ENCODE data around the gene IGFBP7. TPM values are rescaled to one million over a fixed set of nuclear protein-coding genes. Genes with fewer than 3 reads are reported as not detected.

Gene IGFBP7
- total RNA-seq, 4 donors from 2014 or later, result 225 to 1,715 (median 711) TPM

GRCh38 chr4:57076646-57077045 is 33.5 kb downstream of the IGFBP7 start:
- peak overlapping the region in 1 of 2 donors; percentile 28 for H3K27ac ChIP-seq
- peaks cover 0 to 12% of the 10 kb centered on the region in 2 donors for H3K4me1 ChIP-seq
- intact Hi-C loops (cut with DNase I; ENCODE audit: low total_unique reads), result no loop called here
- no peaks in the 10 kb centered on the region for H3K9me3 ChIP-seq
- TF ChIP-seq CTCF (IDR thresholded peaks at IDR 0.05) (no peak), POLR2A (IDR thresholded peaks at IDR 0.05) (no peak)
- H3K4me3 ChIP-seq, result no peak overlapping the region
- no peak for DNase-seq
- no peaks in the 10 kb centered on the region for H3K27me3 ChIP-seq
- no peaks in the 10 kb centered on the region for H3K36me3 ChIP-seq

DNA sequence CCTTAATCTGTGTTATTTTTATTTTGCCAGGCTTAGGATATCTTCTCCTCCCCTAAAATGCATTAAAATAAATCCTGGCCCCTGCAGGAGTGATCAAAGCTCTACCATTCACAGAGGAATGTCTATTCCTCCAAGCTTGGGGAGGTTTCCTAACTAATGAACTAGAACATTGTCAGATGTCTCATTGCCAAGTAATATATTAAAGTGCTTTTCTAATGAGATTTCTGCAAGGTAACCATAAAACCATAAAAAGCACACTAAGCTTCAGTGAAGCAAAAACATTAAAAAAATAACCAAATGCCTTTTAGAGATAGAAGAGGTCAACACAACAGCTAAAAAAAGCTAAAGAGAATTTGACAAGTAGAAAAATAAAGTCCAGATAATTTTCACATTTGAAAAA is 34.8 kb downstream of the IGFBP7 start:
- intact Hi-C loops (cut with DNase I; ENCODE audit: low total_unique reads), result no loop called here
- DNase-seq, result no peak
- Histone ChIP-seq H3K36me3 (no peaks in the 10 kb centered on the region), H3K4me3 (no peak overlapping the region), H3K27me3 (no peaks in the 10 kb centered on the region), H3K4me1 (peaks cover 0 to 3% of the 10 kb centered on the region in 2 donors), H3K27ac (peak overlapping the region; percentile 0 to 28), H3K9me3 (no peaks in the 10 kb centered on the region)
- TF ChIP-seq POLR2A (IDR thresholded peaks at IDR 0.05), result no peak

DNA sequence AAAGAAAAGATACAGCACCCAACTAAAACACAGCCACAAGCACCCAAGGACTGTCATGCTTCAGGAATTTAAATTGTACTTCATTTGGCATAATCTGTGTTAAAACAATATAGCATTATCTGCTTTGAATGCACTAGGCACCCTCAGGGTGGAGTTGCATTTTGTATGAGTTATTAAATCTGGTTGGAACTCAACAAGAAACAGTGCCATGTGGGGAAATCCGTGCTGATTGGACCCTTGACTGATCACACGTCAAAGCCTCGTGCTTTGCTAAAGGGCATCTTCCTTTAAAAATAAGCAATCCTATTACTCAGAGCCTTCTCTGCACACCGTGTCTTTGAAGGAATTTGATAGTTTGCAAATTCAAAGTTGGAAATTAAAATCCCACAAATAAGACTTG is 35.4 kb downstream of the IGFBP7 start:
- Histone ChIP-seq H3K27ac (peak overlapping the region; percentile 0 to 28), H3K4me3 (no peak overlapping the region), H3K9me3 (no peaks in the 10 kb centered on the region), H3K27me3 (no peaks in the 10 kb centered on the region), H3K4me1 (no peaks in the 10 kb centered on the region), H3K36me3 (no peaks in the 10 kb centered on the region)
- intact Hi-C loops (cut with DNase I; ENCODE audit: low total_unique reads), result no loop called here
- TF ChIP-seq POLR2A (IDR thresholded peaks at IDR 0.05) (no peak), CTCF (IDR thresholded peaks at IDR 0.05) (no peak)
- no peak for DNase-seq

DNA sequence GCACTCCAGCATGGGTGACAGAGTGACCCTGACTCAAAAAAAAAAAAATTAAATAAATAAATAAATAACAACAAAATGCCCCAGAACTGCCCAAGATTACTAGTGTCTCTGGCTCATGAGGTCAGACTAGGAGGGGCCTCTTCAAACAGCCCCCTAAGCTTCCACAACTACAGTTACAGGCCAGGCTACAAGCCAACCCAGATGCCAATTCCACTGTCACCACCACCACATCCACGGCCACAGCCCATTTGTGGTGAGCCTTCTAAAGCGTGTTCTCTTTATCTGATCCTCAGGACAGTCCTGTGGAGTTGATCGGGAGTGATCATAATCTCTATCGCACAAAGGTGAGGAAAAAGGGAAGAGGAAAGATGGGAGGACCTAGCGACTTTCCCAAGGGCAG is 36.6 kb downstream of the IGFBP7 start:
- no peak for DNase-seq
- intact Hi-C loops (cut with DNase I; ENCODE audit: low total_unique reads), result no loop called here
- Histone ChIP-seq H3K27me3 (no peaks in the 10 kb centered on the region), H3K27ac (no peak overlapping the region), H3K36me3 (no peaks in the 10 kb centered on the region), H3K9me3 (no peaks in the 10 kb centered on the region), H3K4me1 (no peaks in the 10 kb centered on the region), H3K4me3 (no peak overlapping the region)
- TF ChIP-seq POLR2A (IDR thresholded peaks at IDR 0.05) (no peak), CTCF (IDR thresholded peaks at IDR 0.05) (no peak)

DNA sequence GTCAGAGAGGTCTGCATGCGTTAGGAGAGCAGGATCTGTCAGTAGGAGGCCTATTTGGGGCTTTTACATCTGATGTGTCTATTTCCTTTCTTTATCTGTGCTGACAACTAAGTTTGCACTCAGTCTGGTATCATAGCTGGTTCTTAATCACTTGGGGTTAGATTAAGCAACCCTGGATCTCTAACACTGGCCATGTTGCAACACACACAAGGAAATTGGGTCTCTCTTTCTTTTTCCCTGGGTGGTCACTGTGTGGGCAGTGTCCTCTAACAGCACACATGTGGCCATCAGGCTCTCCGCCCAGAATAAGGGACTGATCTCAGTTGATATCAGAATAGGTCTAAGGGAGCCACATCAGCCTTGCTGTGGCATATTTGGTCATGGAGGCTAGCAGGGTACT is 38.9 kb downstream of the IGFBP7 start:
- no peaks in the 10 kb centered on the region for H3K36me3 ChIP-seq
- intact Hi-C loops (cut with DNase I; ENCODE audit: low total_unique reads), result no loop called here
- no peaks in the 10 kb centered on the region for H3K9me3 ChIP-seq
- H3K27ac ChIP-seq, result peak overlapping the region in 1 of 2 donors; percentile 20
- H3K27me3 ChIP-seq, result no peaks in the 10 kb centered on the region
- peak in 1 of 2 donors; percentile 31 for DNase-seq
- no peak overlapping the region for H3K4me3 ChIP-seq
- no peaks in the 10 kb centered on the region for H3K4me1 ChIP-seq
- TF ChIP-seq POLR2A (IDR thresholded peaks at IDR 0.05) (no peak), CTCF (IDR thresholded peaks at IDR 0.05) (no peak)

DNA sequence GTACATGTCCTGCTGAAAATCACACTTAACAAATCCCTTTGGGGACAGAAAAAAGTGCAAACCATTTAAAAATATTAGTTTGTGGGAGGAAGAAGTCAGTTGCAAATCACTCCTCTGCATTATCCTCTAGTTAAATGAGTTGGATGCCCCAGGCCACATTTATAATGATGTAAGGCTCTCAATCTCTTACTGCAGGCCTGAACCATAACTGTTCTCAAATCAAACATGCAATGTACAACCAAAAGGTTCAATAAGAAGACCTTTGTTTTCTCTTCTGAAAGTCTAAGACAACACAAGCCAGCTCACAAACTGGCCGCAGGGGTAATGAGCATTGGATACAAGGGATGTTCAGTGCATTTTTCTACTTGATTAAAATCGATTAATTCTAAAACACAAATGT is 39.7 kb downstream of the IGFBP7 start:
- Histone ChIP-seq H3K27me3 (no peaks in the 10 kb centered on the region), H3K4me3 (no peak overlapping the region), H3K9me3 (no peaks in the 10 kb centered on the region), H3K4me1 (no peaks in the 10 kb centered on the region), H3K36me3 (no peaks in the 10 kb centered on the region), H3K27ac (no peak overlapping the region)
- intact Hi-C loops (cut with DNase I; ENCODE audit: low total_unique reads), result no loop called here
- no peak for DNase-seq
- no peak for TF ChIP-seq CTCF (IDR thresholded peaks at IDR 0.05)
- TF ChIP-seq POLR2A (IDR thresholded peaks at IDR 0.05), result no peak

All from uterus (tissue), 4 donors.